ENCODE data around the gene MEOX2. TPM values are rescaled to one million over a fixed set of nuclear protein-coding genes. Genes with fewer than 3 reads are reported as not detected.

Gene MEOX2
- total RNA-seq, 2 donors from 2014 or later, result 0.42 to 0.69 TPM

- Histone ChIP-seq H3K27me3 (no peaks in the 10 kb centered on the region), H3K36me3 (no peaks in the 10 kb centered on the region), H3K4me1 (no peaks in the 10 kb centered on the region), H3K9ac (ENCODE audit: low read depth in 2 of 2, low read length in 2 of 2) (no peak overlapping the region), H3K9me3 (no peaks in the 10 kb centered on the region), H3K4me3 (no peak overlapping the region), H3K27ac (no peak overlapping the region)
- DNase-seq, result no peak
- intact Hi-C loops (cut with DNase I), result no loop called here
- no peak for TF ChIP-seq CTCF (IDR thresholded peaks at IDR 0.05)
These were observed 77.2 kb downstream of the MEOX2 start for GRCh38 chr7:15609287-15609686.

GRCh38 chr7:15607529-15608210 is 78.8 kb downstream of the MEOX2 start:
- no peak overlapping the region for H3K27ac ChIP-seq
- no peaks in the 10 kb centered on the region for H3K27me3 ChIP-seq
- no peak for DNase-seq
- H3K9me3 ChIP-seq, result no peaks in the 10 kb centered on the region
- no peaks in the 10 kb centered on the region for H3K4me1 ChIP-seq
- H3K4me3 ChIP-seq, result no peak overlapping the region
- H3K36me3 ChIP-seq, result no peaks in the 10 kb centered on the region
- no peak overlapping the region for H3K9ac ChIP-seq (ENCODE audit: low read depth in 2 of 2, low read length in 2 of 2)
- TF ChIP-seq CTCF (IDR thresholded peaks at IDR 0.05), result no peak
- intact Hi-C loops (cut with DNase I), result no loop called here

GRCh38 chr7:15606561-15606960 is 79.9 kb downstream of the MEOX2 start:
- DNase-seq, result no peak
- no peak for TF ChIP-seq CTCF (IDR thresholded peaks at IDR 0.05)
- no peaks in the 10 kb centered on the region for H3K27me3 ChIP-seq
- intact Hi-C loops (cut with DNase I), result no loop called here
- H3K9ac ChIP-seq (ENCODE audit: low read depth in 2 of 2, low read length in 2 of 2), result no peak overlapping the region
- H3K4me1 ChIP-seq, result no peaks in the 10 kb centered on the region
- H3K9me3 ChIP-seq, result no peaks in the 10 kb centered on the region
- H3K4me3 ChIP-seq, result no peak overlapping the region
- H3K36me3 ChIP-seq, result no peaks in the 10 kb centered on the region
- H3K27ac ChIP-seq, result no peak overlapping the region

GRCh38 chr7:15604166-15604565 is 82.3 kb downstream of the MEOX2 start:
- TF ChIP-seq CTCF (IDR thresholded peaks at IDR 0.05), result no peak
- Histone ChIP-seq H3K27ac (no peak overlapping the region), H3K36me3 (no peaks in the 10 kb centered on the region), H3K9ac (ENCODE audit: low read depth in 2 of 2, low read length in 2 of 2) (no peak overlapping the region), H3K27me3 (no peaks in the 10 kb centered on the region), H3K9me3 (no peaks in the 10 kb centered on the region), H3K4me3 (no peak overlapping the region), H3K4me1 (no peaks in the 10 kb centered on the region)
- DNase-seq, result no peak
- intact Hi-C loops (cut with DNase I), result no loop called here

GRCh38 chr7:15603124-15603523 is 83.4 kb downstream of the MEOX2 start:
- no peak overlapping the region for H3K27ac ChIP-seq
- TF ChIP-seq CTCF (IDR thresholded peaks at IDR 0.05), result no peak
- intact Hi-C loops (cut with DNase I), result no loop called here

More at GRCh38 chr7:15603124-15603523, 83.4 kb downstream of the MEOX2 start:
- no peak overlapping the region for H3K9ac ChIP-seq (ENCODE audit: low read depth in 2 of 2, low read length in 2 of 2)
- H3K4me1 ChIP-seq, result no peaks in the 10 kb centered on the region
- DNase-seq, result no peak
- no peaks in the 10 kb centered on the region for H3K27me3 ChIP-seq
- H3K36me3 ChIP-seq, result no peaks in the 10 kb centered on the region
- no peak overlapping the region for H3K4me3 ChIP-seq
- no peaks in the 10 kb centered on the region for H3K9me3 ChIP-seq
